ENCODE data around the gene TIFAB. TPM values are rescaled to one million over a fixed set of nuclear protein-coding genes. Genes with fewer than 3 reads are reported as not detected.

The TIFAB gene
- total RNA-seq, 1 donor from 2014 or later, result not detected

DNA sequence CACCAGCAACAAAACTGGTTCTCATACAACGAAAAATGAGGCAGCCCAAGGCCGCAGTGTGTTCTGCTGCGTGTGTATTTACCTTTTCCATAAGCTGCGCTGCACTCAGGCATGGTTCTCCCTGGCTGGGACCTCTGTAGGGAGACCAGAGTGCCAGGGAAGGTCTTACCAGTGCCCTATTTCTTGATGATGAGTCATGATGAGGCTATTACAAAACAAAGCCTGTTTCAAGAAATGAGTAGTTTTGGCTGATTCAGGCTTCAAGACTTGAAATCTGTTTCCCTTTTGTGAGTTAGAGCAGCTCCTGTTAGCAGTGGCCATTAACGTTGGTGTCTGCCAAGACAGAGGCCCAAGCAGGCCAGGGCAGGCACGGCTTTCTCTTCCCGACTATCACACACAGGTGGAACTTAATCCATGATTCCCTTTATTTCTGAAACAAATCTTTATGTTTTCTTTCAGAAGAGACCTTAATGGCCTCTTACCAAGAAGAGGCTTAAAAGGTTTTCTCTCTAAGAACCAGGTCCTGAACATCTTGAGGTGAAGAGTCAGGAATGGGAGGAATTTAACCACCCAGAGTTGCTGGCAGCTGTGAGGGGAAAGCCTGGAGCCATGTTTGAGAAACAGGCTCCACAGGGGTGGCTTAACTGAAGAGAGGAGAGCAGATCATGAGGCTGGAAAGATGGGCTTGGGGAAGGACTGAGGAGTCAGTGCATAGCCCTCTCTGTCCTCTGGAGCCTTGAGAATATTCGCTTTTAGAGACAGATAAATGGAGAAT is 41.4 kb upstream of the TIFAB start:
- no peak for TF ChIP-seq POLR2A (IDR thresholded peaks at IDR 0.05)
- TF ChIP-seq POLR2AphosphoS5 (IDR thresholded peaks at IDR 0.05; ENCODE audit: insufficient read depth in 1 of 2, low read depth in 1 of 2), result peak in 1 of 2 donors; percentile 46
- peak overlapping the region; percentile 17 for H3K27ac ChIP-seq
- peaks cover 42% of the 10 kb centered on the region for H3K4me1 ChIP-seq
- H3K27me3 ChIP-seq, result no peaks in the 10 kb centered on the region
- intact Hi-C loops (cut with DNase I), result no loop called here
- H3K4me3 ChIP-seq, result no peak overlapping the region
- H3K36me3 ChIP-seq, result no peaks in the 10 kb centered on the region
- peak in 1 of 2 donors; percentile 93 for DNase-seq (ENCODE audit: extremely low spot score in 2 of 2)
- H3K9me3 ChIP-seq, result no peaks in the 10 kb centered on the region

DNA sequence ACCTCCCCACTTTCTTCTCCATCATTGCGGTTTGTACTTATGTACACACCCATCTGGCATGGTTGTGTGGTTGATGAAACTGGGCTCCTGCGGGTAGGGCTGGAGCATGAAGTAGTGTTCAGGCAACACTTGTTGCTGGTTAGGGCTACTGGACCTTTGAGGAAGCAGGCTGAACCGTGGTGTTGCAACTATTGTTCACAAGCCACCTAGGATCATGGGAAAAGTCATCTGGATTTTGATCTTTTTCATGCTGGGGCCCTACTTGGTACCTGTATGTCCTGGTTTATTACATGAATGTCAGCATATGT is 40.1 kb upstream of the TIFAB start:
- intact Hi-C loops (cut with DNase I), result no loop called here
- Histone ChIP-seq H3K27ac (no peak overlapping the region), H3K27me3 (no peaks in the 10 kb centered on the region), H3K4me3 (no peak overlapping the region), H3K36me3 (no peaks in the 10 kb centered on the region), H3K9me3 (no peaks in the 10 kb centered on the region), H3K4me1 (peaks cover 43% of the 10 kb centered on the region)
- no peak for TF ChIP-seq POLR2AphosphoS5 (IDR thresholded peaks at IDR 0.05; ENCODE audit: insufficient read depth in 1 of 2, low read depth in 1 of 2)
- TF ChIP-seq POLR2A (IDR thresholded peaks at IDR 0.05), result no peak
- TF ChIP-seq, protein P1, sequence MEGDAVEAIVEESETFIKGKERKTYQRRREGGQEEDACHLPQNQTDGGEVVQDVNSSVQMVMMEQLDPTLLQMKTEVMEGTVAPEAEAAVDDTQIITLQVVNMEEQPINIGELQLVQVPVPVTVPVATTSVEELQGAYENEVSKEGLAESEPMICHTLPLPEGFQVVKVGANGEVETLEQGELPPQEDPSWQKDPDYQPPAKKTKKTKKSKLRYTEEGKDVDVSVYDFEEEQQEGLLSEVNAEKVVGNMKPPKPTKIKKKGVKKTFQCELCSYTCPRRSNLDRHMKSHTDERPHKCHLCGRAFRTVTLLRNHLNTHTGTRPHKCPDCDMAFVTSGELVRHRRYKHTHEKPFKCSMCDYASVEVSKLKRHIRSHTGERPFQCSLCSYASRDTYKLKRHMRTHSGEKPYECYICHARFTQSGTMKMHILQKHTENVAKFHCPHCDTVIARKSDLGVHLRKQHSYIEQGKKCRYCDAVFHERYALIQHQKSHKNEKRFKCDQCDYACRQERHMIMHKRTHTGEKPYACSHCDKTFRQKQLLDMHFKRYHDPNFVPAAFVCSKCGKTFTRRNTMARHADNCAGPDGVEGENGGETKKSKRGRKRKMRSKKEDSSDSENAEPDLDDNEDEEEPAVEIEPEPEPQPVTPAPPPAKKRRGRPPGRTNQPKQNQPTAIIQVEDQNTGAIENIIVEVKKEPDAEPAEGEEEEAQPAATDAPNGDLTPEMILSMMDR (IDR thresholded peaks at IDR 0.05), result no peak
- DNase-seq (ENCODE audit: extremely low spot score in 2 of 2), result no peak

DNA sequence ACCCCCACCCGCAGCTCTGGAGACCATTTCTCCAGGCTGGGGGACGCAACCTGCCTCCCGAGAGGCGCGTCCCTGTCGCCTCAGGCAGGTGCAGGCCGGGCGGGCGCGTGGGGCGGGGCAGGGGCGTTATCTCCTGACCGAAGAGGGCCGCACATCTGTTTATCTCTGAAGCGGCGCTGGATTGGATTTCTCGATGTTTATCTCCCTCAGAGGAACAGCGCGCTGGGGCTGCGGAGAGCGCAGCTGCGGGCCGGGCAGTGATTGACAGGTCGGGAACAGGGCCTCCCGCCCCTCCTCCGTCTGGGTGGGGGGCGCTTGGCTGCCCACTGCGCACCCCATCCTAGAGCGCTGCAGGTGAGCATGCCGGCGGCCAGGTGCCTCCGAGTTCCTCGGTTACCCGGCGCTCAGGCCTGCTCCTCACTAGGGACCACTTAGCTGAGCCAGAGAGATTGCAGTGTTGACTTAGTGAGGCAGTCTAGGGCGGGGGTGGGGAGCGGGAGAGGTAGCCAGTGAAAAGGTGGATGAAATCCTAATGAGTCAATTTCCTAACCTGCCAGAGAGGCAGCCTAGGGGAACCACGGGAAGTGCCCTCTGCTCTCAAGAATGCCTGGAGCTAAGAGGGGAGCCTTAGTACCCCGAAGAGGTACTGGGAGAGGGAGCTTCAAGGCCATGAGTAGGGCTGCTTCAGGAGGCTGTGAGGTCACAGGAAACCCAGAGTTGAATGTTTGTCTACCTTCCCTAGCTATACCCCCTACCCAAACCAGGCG is 39.6 kb upstream of the TIFAB start:
- Histone ChIP-seq H3K27ac (no peak overlapping the region), H3K4me3 (no peak overlapping the region), H3K9me3 (no peaks in the 10 kb centered on the region), H3K27me3 (no peaks in the 10 kb centered on the region), H3K4me1 (peaks cover 43% of the 10 kb centered on the region), H3K36me3 (no peaks in the 10 kb centered on the region)
- DNase-seq (ENCODE audit: extremely low spot score in 2 of 2), result no peak
- intact Hi-C loops (cut with DNase I), result no loop called here
- TF ChIP-seq, protein P1 (IDR thresholded peaks at IDR 0.05), result no peak
- TF ChIP-seq POLR2A (IDR thresholded peaks at IDR 0.05) (no peak), POLR2AphosphoS5 (IDR thresholded peaks at IDR 0.05; ENCODE audit: insufficient read depth in 1 of 2, low read depth in 1 of 2) (no peak)

DNA sequence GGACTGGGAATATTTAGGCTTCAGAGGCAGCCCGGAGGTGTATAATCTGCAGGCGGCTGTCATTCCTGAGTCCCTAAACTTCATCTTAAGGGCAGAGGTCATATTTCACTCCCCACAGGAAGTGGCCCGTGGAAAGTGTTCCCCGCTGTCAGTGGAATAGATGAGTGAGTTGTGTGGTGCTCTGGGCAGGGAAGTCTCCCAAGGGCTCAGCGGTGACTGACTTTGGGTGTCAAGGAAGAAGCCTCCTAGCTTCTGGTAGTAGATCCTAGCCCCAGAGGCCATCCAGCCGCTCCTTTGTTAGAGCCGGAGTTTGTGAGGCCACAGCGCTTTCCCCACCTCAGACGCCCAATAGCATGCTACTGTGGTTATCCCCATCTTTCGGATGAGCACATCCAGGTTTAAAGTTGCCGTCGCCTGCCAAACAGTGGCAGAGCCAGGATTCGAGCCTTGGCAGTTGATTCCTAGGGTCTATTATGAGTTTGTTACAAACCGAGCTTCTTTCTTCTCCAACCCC is 38.9 kb upstream of the TIFAB start:
- TF ChIP-seq, protein P1 (IDR thresholded peaks at IDR 0.05), result no peak
- TF ChIP-seq POLR2A (IDR thresholded peaks at IDR 0.05), result no peak
- TF ChIP-seq POLR2AphosphoS5 (IDR thresholded peaks at IDR 0.05; ENCODE audit: insufficient read depth in 1 of 2, low read depth in 1 of 2), result no peak
- H3K9me3 ChIP-seq, result no peaks in the 10 kb centered on the region
- peaks cover 43% of the 10 kb centered on the region for H3K4me1 ChIP-seq
- H3K27me3 ChIP-seq, result no peaks in the 10 kb centered on the region
- intact Hi-C loops (cut with DNase I), result no loop called here
- no peak for DNase-seq (ENCODE audit: extremely low spot score in 2 of 2)
- no peak overlapping the region for H3K4me3 ChIP-seq
- H3K36me3 ChIP-seq, result no peaks in the 10 kb centered on the region
- H3K27ac ChIP-seq, result no peak overlapping the region

DNA sequence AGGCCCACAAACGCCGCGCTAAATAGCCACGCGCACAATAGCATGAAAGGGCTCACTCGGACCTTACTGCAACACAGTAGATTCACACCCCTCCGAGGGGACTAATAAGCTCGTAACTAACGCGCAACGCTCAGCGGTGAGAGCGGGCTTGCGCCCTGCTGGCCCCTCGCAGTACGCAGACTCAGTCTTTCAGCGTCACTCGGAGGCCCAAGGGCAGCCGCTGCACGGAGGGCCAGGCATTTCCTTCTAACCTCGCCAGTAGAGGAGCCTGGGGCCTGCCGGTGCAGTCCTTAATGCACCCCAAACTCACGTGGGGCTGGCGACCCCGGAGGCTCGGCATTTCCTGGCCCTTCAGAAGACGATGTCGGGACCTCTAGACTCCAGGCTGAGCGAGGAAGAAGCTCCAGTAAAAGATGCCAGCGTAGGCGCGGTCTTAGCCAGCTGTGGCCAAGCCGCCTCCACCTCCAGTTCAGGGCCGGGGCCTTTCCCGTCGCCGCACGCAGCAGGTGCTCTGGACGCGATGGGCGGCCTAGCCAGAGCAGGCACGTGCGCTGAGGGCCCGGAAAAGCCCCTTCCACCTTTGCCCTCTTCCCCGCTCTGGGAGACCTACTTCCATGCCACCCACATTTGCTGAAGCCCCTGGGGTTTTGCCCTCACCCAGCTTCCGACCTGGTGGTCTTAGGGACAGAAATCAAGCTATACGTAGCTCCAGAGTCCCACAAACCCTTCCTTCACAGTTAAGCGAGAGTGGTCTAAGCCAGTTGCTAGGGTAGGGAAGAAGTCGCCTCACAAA is 38.3 kb upstream of the TIFAB start:
- no peak overlapping the region for H3K27ac ChIP-seq
- H3K4me3 ChIP-seq, result peak overlapping the region in 1 of 2 donors; percentile 36
- H3K27me3 ChIP-seq, result no peaks in the 10 kb centered on the region
- intact Hi-C loops (cut with DNase I), result no loop called here
- TF ChIP-seq POLR2AphosphoS5 (IDR thresholded peaks at IDR 0.05; ENCODE audit: insufficient read depth in 1 of 2, low read depth in 1 of 2) (no peak), POLR2A (IDR thresholded peaks at IDR 0.05) (no peak)
- TF ChIP-seq, protein P1 (IDR thresholded peaks at IDR 0.05), result no peak
- DNase-seq (ENCODE audit: extremely low spot score in 2 of 2), result no peak
- no peaks in the 10 kb centered on the region for H3K9me3 ChIP-seq
- no peaks in the 10 kb centered on the region for H3K36me3 ChIP-seq
- H3K4me1 ChIP-seq, result peaks cover 43% of the 10 kb centered on the region
